LNCaP clone FGC (cell line): ENCODE measurements around the gene LAYN.

ENCODE experiments used
- DNase-seq: peaks from one replicate; pipeline ENCODE4 v3.0.0-alpha.2; 2011; ENCODE audit warnings: low read depth
- H3K4me3 ChIP-seq: 2 replicates; pipeline ENCODE4 v1.5.1; 2011; ENCODE audit warnings: mild to moderate bottlenecking, low read depth, low read length, control low read depth
- TF ChIP-seq, protein P1 (sequence below): IDR thresholded peaks from 2 replicates; pipeline ENCODE4 v1.5.1; 2012; ENCODE audit warnings: mild to moderate bottlenecking; ENCODE audit not compliant: control insufficient read depth, insufficient read depth; ENCODE audit errors: extremely low read depth

Gene LAYN

DNA sequence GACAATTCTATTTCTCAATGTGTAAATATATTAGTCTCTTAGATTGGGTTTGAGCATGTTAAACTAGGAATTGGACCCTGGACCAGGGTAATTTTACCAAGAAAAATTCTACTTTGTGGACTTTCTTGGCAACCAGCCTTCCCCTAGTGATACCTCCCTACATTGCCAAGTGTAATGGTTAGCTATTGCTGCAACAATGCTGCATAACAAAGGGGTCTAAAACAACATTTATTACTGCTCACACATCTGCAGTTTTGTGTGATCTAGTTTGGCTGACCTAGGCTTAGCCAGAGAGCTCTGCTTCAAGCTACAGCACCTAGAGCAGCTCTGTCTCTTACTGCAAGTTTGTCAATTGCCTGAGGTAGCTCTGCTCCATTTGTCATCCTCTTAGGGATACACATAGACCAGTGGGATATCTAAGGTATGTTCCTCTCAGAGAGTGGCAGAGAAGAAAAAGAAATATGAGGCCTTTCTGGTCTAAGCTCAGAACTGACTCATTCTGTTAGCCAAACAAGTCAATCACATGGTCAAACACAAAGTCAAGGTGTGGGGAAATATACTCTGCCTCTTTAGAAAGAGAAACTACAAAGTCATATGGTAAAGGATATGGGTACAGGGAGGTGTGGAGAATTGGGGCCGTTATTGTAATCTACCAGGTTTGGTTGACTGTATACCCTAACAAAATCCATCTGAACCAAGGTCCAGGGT, 2.0 kb upstream of the LAYN start:
- TF ChIP-seq, protein P1, sequence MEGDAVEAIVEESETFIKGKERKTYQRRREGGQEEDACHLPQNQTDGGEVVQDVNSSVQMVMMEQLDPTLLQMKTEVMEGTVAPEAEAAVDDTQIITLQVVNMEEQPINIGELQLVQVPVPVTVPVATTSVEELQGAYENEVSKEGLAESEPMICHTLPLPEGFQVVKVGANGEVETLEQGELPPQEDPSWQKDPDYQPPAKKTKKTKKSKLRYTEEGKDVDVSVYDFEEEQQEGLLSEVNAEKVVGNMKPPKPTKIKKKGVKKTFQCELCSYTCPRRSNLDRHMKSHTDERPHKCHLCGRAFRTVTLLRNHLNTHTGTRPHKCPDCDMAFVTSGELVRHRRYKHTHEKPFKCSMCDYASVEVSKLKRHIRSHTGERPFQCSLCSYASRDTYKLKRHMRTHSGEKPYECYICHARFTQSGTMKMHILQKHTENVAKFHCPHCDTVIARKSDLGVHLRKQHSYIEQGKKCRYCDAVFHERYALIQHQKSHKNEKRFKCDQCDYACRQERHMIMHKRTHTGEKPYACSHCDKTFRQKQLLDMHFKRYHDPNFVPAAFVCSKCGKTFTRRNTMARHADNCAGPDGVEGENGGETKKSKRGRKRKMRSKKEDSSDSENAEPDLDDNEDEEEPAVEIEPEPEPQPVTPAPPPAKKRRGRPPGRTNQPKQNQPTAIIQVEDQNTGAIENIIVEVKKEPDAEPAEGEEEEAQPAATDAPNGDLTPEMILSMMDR: no peak
- no peak for DNase-seq
- no peak overlapping the region for H3K4me3 ChIP-seq

DNA sequence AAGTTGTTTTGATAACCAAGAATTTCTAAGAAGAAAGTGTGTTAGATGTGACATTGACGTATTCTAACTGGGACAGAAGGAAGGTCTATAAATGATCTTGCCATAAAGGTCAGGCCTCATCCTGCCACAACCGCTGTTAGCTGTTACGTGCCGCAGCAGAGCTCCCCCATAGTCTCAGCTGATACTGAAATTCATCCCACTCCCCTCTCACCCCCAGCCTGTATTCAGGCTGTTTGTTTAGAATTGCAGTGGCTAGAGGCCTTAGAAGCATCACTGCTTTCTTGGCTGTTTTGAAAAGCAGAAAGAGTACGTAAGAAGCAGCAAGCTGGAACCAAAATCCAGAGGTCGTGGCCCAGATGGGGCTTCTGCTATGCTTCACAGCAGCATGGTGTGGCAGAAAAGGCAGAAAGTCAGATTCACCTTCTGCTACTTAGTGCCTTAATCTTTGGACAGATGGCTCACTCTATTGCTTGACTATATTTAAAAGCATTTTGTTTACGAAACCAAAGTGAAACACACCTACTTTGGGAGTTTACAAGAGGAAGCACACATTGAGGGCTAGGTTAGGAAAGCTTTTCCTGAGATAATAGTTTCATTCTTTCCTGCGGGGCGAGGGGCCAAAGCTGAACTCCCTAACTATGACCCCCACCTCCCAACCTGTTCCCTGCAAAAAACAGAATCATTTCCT, 950 bp upstream of the LAYN start:
- TF ChIP-seq, protein P1: no peak
- DNase-seq: no peak
- no peak overlapping the region for H3K4me3 ChIP-seq

DNA sequence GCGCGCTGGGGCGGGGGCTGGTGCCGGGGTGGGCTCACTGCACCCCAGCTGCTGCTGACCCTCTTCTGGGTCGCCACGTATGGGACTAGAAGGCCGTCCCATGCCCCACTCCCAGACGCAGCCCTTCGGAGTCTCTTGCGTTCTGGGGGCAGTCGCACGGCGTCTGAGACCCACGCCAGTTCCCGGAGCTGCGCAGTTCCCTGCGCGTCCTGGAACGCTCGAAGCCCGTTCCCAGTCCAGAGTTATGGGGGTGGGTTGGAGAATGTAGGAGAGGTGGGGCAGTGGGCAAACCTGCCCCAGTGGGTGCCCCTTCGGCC, 375 bp downstream of the LAYN start:
- DNase-seq: no peak
- H3K4me3 ChIP-seq: no peak overlapping the region
- TF ChIP-seq, protein P1: no peak

DNA sequence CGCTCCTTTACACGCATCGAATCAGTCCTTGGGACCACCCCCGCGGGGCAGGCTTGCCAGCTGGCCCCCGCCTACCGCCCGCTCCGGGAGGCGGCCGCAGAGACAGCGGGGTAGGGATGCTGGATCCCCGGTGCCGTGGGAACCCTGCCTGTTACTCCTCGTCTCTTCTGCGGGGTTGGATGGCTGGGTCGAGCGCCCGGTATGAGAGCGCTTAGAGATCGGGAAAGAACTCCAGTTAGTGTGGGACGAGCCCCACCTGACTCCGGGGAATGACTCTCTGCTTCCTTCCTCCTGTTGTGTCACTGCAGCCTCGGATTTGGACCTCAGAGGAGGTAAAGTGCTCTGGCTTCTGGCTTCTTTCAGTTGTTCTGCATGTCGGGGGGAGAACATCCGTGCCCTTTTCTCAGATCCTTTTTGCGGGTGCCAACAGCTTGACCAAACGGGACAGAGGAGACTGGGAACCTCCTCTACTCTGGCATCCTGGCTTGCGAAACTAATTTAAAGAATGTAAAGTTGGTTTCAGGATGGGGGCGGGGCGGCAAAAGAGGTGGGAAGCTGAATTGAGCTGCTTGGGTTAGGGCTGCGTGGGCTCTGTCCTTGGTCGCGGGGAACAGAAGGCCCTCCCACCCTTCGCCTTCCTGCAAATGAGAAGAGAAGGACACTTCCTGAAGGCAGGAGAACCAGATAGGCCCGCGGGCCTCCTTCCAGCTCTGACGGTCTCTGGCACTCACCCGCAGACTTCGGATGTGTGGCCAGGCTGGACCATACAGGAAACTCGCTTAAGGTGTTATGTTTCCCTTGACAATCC, 938 bp downstream of the LAYN start:
- TF ChIP-seq, protein P1: no peak
- no peak overlapping the region for H3K4me3 ChIP-seq
- no peak for DNase-seq

DNA sequence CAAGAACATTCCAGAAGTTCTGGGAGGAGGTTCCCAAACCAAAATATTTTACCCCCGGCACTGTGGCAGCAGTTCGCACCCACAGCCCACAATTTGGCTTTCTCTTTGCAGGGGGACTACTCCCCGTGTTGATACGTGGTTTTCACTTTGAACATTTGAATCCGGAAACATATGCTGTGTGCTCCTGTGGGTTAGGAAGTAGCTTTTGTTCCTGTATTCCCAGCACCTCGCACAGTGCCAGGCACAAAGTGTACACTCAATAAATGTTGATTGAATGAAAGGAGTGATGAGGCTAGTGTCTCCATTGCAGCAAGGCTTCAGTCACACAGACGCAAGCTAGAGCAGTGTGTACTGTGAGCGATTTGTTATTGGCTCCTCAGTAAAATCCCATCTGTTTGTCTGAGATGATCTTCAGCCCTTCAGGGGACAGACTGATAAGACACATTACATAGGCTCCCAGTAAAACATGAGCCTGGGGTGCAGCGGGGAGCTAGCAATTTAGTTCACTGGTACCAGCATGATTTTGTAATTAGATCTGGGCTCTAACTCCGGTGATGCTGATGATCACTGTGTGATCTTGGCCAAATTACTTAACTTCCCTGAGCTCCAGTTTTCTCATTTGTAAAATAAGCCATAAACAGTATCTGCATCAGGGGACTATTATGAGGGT, 2.2 kb downstream of the LAYN start:
- no peak overlapping the region for H3K4me3 ChIP-seq
- TF ChIP-seq, protein P1: no peak
- no peak for DNase-seq

DNA sequence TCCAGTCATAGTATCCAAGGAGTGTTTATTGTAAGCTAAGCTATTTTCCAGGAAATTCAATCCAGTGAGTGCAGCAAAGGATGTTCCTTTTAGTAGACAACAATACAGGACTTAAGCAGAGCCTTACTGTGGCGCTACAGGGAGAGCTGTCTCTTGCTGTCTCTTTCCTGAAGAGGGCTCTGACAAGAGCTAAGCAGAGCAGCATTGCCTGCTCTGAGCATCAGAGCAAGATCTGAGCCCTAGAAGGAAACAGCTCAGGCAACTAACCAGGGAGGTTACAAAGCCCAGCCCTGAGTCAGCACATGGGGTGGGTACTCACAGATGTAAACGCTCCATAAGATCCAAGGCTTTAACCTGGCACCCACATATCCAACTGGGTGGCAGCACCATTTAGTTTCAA, 8.0 kb downstream of the LAYN start:
- H3K4me3 ChIP-seq: no peak overlapping the region
- TF ChIP-seq, protein P1: no peak
- no peak for DNase-seq
